Hypothalamus (tissue), 51 donors: ENCODE results near the gene ZFYVE19.

Experiments used
- DNase-seq, 51 donors: peaks; one replicate each; lab custom pipeline; 2025; lab: John Stamatoyannopoulos, UW

The ZFYVE19 gene, protein sequence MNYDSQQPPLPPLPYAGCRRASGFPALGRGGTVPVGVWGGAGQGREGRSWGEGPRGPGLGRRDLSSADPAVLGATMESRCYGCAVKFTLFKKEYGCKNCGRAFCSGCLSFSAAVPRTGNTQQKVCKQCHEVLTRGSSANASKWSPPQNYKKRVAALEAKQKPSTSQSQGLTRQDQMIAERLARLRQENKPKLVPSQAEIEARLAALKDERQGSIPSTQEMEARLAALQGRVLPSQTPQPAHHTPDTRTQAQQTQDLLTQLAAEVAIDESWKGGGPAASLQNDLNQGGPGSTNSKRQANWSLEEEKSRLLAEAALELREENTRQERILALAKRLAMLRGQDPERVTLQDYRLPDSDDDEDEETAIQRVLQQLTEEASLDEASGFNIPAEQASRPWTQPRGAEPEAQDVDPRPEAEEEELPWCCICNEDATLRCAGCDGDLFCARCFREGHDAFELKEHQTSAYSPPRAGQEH

DNA sequence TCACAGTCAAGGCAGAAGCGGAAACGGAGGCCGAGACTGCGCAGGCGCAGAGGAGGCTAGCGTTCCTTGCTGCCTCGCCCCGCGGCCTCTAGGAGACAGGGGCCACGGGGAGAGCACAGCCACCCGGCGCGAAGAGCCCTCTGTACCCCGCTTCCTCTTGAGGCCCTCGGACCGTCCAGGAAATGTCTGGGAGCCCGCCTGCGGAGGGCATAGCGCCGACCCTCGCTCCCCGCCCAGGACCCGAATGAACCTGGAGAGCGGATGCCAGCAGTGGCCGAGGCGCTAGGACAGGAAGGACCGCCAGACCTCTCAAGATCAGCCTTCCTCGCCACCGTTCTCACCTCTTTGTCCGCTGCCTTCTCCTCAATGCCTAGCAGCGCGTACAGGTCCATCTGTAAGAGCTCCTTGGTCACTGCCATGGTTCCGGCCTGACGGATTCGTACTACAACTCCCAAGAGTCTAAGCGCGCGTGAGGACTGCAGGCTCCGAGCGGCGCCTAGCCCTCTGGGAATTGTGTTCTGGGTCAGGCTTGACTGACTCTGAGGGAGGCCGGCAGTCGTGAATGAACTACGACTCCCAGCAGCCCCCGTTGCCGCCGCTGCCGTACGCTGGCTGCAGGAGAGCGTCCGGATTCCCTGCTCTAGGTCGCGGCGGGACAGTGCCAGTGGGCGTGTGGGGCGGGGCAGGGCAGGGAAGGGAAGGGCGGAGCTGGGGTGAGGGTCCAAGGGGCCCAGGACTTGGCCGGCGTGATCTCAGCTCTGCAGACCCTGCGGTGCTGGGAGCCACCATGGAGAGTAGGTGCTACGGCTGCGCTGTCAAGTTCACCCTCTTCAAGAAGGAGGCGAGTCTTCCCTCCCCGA, at the start of gene ZFYVE19, which contains the start of gene DNAJC17:
Gene ZFYVE19, plus strand, starts transcription at position 62 of the 860 bp plus-strand sequence. Its CDS starts 501 bp downstream, at position 563.
Gene DNAJC17, minus strand, starts transcription at position 446 of the 860 bp plus-strand sequence. Its CDS starts 27 bp downstream, at position 419.
- peak; percentile 76 to 99 (median 96) for DNase-seq

DNA sequence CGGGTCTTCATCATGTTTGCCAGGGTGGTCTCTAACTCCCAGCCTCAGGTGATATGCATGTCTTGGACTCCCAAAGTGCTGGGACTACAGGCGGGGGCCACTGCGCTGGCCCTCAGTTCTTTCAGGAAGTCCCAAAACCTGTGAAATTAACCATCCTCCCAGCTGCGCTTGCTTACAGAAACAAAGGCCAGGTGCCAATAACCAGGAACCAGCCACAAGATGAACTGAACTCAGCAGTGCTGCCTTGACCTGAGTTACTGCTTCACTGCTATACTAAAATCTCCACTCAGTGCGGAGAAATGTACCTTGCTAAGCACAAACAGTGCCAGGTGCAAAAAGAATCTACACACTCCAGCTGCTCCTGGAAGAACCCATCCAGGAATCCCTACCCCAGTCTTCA, 46.9 kb upstream of the ZFYVE19 start:
- no peak for DNase-seq

DNA sequence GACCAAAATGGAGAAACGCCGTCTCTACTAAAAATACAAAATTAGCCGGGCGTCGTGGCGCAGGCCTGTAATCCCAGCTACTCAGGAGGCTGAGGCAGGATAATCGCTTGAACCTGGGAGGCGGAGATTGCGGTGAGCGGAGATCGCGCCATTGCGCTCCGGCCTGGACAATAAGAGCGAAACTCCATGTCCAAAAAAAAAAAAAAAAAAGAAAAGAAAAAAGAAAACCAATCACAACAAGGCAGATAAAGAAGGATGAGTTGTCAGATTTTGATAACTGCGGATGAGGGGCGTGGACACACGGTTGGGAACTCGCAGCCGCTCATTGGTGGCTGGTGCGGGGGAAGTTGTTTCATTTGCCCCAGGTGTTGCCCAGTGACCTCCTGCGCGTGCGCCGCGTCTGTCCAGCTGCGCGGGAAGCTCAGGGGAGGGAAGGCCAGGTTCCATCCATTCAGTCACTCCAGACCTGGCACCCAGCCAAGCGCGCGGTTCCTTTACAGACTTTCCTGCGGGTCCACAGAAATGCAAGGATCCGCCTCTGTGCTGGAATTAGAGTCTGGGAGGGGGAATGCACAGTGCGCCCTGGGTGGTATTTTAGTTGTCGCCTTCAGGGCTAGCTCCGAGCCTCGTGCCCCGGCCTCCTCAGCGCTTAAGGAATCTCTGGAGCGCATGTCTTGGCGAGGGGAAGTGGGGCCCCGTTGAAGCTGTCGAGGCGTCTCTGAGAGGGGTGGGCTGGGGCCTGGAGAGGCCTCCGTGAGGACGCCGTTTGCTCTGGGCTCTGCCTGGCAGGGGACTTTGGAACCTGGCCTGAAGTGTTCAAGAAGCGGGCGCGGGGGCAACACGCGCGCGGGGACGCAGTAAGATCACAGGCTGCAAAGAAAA, 43.7 kb upstream of the ZFYVE19 start:
- DNase-seq: peak in 20 of 51 donors; percentile 17 to 55 (median 26)

DNA sequence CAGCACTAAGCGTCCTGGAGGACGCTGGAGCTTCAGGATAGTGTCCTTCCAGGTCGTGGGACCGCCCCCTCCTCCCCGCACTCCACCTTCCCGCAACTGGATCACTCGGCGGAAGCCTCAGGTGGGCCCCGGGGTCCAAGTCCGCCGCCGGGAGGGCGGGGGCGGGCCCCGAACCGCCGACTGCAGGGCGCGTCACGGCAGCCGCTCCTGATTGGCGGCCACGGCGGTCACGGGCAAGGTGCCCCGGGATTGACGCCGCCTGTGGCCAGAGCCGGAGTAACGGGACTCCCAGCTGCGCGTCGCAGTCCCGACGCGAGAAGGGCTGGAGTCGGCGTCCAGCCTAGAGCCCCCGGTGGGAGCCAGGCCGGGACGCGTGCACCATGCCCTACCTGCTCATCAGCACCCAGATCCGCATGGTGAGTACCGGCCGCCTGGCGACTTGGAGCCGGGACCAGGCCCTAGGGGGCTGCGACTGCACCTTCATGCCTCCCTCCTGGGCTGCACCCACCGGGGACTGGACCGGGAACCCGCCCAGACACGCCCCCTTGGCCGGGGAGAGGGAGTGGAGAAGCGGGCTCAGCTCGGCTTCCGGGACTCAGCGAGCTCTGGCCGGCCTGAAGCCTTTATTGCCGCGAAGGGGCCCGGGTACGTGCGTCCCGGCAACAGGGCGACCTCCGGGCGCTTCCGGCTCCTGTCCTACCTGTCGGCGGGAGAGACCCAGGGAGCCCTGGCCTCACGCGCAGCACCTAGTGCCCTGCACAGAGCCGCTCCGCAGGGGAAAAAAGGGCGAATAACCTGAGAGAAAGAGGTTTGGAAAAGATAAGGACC, 42.9 kb upstream of the ZFYVE19 start, which contains the start of gene GCHFR:
Gene GCHFR, plus strand, starts transcription at position 268 of the 828 bp plus-strand sequence. Its CDS starts 113 bp downstream, at position 381.
- peak in 28 of 51 donors; percentile 15 to 69 (median 46) for DNase-seq

DNA sequence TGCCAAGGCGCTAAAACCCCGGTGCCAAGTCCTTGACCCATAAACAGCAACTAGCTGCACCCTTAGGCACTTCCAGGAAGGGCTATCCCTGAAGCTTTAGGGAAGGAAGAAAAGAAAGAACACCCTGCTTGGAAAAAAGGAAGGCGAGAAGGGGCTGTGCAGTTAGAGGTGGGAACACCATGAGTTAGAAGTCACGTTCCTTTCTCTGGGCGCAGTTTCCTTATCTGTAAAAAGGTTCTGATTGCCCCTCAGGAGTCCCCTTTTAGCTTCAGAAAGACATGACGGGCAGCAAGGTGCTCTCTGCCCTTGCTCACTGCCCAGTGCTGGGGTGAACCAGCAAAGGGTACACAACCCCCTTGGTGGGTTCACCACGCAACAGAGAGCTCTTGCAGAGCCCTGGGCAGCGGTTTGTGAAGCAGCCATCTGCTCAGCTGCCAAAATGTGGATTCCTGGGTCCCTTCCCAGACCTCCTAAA, 42.2 kb upstream of the ZFYVE19 start:
- peak in 1 of 51 donors; percentile 13 for DNase-seq

DNA sequence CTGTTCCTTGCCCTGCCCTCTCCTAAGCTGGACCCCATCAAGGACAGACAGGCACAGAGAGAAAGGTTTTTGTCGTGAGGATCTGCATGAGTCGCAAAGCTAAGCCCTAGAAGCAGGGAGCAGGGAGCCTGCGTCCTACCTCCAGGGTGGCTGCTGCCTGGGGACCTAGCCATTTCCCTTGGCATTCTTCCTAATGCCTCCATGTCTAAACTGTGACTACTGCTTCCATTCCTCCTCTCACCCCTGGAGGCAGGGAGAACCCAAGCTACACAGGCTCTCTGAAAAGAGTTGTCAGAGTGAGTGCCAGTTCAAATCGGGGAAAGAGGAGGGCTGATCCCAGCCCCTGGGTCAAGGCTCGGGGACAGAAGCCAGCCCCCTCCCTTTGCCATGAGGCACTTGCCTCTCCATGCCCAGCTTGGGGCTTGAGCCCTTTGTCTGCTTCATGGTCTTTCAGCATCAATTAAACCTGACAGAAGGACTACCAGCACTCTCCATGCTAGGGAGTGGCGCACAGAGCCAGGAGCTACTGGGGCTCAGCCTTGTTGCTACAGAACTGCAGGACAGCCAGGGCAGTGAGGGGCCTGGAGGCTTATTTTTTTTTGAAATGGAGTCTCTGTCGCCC, 40.6 kb upstream of the ZFYVE19 start:
- DNase-seq: no peak

DNA sequence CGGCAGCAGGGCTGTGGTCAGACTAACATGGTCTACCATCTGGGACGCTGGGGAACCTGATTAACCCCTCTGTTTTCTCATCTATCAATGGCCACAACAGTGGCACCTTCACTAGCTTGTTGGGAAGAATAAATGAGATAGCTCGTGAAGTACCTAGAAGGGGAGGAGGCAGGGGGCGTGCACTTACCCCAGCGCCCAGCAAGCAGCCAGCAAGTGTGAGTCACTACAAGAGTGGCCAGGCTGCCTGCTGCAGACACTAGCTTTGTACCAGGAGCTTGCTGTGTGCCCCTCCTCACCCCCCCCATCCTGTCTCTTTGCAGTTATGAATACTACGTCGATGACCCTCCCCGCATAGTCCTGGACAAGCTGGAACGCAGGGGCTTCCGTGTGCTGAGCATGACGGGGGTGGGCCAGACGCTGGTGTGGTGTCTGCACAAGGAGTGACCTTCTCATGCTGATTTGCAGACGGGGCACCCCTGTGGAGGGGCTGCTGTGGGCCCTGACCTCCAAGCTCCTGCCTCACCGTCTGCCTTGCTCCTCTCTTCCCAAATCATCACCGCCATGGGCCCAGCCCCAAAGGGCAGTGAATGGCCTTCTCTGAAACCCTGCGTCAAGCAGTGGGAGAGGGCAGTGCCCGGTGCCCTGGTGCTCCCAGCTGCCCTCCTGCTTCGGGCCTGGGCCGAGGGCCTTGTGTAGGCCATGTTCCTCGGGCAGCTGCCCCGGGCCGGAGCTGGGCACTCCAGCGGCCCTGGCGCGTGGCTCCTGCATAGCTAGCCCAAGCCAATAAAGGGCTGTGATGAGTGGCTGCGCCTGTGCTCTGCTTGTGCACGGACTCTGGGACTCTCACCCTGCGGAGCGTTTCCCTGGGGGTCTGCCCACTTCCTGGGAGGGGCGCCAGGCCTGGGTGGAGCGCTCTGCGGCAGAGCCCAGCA, 39.7 kb upstream of the ZFYVE19 start:
- DNase-seq: peak in 1 of 51 donors; percentile 14

DNA sequence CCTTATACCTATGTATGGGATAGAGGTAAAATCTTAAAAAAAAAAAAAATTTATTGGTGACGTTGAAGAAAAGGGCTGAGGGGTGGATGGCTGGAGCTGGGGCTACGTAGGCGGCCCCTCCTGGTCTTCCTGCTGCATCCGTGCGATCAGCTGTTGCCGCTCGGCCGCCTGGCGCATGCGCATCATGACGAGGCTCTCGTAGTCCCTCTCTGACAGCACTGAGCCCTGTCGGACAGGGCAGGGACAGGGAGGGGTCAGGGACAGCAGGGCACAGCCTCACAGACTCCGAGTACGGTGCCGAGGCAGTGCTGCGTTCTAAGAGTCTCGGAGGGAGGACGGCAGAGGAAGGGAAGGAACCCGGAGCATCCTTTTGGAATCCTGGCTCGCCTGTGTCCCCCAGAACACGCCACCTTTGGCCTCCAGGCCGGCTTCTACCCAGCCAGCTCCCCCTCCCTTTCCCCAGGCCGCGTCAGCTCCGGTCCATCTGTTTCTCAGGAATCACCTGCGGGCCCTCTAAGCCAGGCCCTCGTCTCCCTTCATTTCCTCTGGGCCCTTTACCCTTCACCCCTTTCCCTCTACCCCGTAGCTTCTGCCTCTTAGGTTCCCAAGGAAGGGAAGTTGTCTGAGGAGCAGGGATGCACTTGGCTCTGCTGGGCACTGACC, 38.9 kb upstream of the ZFYVE19 start:
- DNase-seq: no peak

DNA sequence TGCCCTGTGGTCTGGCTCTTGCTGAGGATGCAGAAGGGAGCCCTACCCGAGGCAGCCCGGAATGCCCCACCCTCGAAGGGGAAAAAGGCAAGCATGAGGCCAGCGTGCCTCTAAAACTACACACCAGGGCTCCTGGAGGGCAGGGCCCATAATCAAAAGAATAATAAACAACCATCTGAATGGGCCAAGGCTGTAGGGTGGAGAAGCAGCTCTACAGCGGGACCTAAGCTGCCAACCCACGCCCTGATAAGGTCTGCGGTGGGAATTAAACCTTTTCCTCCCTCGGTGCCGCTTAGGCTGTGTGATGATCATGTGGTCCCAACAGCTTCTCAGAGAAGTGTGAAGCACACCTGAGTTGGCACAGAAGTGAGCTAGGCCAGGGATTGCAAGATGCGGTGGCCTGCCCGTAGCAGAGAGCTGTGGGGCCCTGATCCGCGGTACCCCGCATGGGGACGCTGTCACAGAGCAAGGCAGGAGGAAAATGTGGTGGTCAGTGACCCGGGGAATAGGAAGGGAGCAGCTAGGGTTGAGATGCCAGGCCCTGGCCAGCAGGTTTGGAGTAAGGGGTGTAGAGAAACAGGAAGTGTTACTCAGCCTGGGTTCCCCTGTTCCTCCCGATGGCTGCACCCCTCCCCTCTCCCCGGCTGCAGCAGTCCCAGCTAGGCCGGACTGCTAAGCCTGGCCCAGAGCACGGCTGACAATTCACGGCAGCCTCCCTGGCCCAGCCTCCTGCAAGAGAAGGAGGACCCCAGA, 38.2 kb upstream of the ZFYVE19 start:
- no peak for DNase-seq

DNA sequence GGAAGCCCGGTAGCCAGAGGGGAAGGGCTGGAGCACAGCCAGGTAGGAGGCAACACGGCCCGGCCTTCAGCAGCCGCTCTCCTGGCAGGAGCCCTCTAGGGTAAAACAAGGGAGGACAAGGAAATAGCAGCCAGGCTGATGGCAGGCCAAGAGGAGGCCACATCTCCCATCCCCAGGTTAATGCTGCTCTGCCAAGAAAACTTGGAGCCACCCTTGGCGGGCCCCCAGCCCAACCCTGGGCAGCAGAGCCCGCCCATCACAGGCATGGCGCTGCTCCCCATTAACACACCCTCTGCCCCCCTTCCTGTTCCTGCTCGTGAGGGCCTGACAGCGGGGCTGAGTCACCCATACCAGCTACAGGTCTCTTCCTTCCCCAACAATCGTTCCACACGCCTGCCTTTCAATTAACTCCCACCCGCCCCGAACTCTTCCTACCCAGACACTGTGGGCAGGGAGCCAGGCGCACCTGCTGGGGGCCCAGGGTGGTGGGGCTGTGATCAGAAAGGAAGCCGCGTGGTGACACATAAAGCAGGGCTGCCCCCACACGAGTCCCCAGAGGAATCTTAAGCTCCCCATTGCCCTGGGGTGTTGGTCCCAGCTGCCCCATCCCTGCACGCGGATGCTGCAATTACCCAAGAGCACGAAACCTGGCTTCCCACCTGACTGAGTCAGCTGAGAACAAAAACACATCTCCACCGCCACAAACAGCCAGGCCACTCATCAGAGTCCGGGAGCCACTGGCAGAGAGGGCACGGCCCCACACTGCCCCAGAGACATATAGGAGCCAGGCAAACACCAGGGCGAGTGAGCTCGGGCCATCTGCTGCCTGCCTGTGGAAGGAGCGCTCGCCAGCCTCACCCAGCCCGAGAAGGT, 37.4 kb upstream of the ZFYVE19 start, which contains the start of gene C15orf62:
Gene C15orf62, plus strand, starts transcription at position 707 of the 873 bp plus-strand sequence. CDS start 516 bp downstream, outside the sequence.
- peak in 29 of 51 donors; percentile 10 to 63 (median 39) for DNase-seq

DNA sequence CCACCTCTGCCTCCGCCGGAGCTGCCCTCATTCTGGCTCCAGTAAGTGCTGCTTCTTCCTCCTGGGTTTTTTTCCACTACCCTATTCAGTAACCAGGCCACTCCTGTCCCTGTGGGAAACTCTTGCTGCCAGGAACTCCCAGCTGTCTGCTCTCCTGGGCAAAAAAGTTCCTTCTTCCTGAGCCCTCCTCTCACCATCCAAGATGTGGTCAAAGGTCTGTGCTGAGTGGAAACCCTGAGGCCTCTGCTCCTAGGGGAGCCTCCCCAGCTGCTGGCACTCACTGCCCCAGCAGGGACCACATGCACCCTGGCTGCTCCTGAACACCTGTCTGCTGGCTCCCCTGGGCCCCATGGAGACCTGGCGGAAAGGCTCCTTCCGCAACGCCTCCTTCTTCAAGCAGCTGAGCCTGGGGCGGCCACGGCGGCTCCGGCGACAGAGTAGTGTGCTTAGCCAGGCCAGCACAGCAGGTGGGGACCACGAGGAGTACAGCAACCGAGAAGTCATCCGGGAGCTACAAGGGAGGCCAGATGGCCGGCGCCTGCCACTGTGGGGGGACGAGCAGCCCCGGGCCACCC, 36.7 kb upstream of the ZFYVE19 start:
- DNase-seq: no peak

DNA sequence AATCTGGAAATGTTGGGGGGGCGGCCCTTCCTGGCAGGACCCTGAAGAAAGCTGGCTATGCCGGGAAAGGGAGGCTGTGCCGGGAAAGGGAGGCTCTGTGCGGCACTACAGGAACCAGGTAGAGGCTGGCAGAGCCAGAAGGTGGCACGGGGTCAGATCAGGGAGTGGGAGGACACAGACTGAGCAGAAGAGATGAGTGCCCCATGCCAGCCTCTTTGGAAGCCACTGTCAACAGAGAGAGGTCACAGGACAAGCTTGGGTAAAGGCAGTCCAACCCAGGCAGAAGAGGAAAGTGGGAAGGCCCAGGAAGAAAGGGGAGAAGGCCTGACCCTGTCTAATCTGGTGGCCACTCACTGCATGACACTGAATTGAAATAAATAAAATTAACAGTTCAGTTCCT, 35.6 kb upstream of the ZFYVE19 start:
- no peak for DNase-seq

DNA sequence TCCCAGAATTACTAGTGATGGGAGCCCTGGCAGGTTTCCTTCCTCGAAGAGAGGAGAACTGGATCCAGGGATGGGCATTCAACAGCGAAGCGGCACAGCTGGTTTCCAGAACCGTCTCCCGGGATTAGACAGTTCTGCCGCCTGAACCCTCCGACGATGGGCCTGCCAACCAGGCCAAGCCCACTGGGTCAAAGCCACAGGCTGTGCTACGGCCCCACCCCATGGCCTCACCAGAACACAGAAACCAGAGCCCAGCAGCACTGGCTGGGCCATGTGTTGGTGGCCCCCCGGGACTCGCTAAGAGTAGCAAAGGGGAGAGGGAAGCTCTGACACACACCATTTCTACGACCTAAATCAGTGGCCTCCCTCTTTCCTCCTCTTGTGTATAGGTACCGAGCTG, 34.9 kb upstream of the ZFYVE19 start:
- DNase-seq: peak in 10 of 51 donors; percentile 9 to 43 (median 14)

DNA sequence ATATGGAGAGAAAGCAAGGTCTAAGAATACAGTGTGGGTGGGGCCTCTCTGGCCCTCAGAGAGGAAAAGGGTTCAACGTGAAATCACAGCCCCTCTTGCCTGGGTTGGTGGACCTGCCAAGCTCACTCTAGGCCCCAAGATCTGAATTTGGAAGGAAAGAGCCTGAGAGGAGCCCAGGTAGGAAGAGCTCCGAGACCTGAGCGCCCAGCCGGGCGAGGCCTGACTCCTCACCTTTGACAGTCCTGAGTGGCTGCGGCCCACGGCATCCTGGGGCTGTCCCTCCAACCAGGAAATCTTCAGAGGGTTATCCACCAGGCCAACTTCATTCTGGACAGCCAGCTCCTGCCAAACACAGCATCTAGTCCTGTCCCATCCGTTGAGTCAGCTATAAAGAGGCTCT, 33.4 kb upstream of the ZFYVE19 start:
- no peak for DNase-seq

DNA sequence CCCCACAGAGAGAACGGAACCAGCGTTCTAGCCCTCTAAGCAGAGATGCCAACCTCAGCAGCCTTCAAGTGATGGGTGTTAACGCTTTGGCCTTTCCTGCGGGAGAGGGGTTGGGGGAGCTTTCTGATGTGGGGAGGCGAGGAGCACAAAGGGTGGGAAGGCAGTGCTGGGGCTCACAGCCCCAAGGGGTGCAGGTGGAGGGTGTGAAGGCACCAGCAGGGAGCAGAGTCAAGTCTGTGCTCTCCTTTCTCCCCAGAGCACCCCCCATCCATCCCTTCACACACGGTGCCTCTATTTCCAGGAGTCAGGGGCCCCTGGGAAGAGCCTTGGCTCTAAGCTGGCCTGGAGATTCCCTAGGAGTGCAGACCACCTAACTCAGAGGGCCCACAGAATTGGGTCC, 33.0 kb upstream of the ZFYVE19 start:
- no peak for DNase-seq
